ENCODE results near the gene COL15A1. TPM values are rescaled to one million over a fixed set of nuclear protein-coding genes. Genes with fewer than 3 reads are reported as not detected.
A peak's percentile ranks its signal among the peaks of the same experiment; 100 is the strongest.

Gene COL15A1
- polyA plus RNA-seq, 1 experiment: 112 TPM

- TF ChIP-seq CTCF (IDR thresholded peaks at IDR 0.05; ENCODE audit: insufficient read depth, low read depth, low read length): no peak
- CTCF ChIA-PET: no interaction called here
- Histone ChIP-seq H3K27me3 (ENCODE audit: control insufficient read depth, insufficient read depth, low read length) (no peaks in the 10 kb centered on the region), H3K36me3 (ENCODE audit: control insufficient read depth, insufficient read depth, low read length) (peaks cover 4% of the 10 kb centered on the region), H3K4me3 (ENCODE audit: low read depth, low read length) (no peak overlapping the region)
- no peak for DNase-seq (ENCODE audit: low read depth)
- POLR2A ChIA-PET: no interaction called here
Observed at GRCh38 chr9:99031319-99031718, 87.6 kb downstream of the COL15A1 start.

DNA sequence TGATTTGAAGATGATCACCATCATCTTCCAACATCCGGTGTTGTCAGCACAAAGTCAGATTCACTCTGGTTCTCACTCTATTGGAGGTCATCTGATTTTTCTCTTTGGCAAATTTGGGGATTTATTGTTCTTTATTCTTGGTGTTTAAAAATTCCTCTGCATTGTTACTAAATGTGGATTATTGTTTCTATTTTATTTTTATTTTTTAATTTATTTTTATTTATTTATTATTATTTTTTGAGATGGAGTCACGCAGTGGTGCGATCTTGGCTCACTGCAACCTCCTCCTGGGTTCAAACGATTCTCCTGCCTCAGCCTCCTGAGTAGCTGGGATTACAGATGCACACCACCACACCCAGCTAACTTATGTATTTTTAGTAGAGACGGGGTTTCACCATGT, 88.3 kb downstream of the COL15A1 start:
- H3K36me3 ChIP-seq (ENCODE audit: control insufficient read depth, insufficient read depth, low read length): no peaks in the 10 kb centered on the region
- POLR2A ChIA-PET: no interaction called here
- CTCF ChIA-PET: no interaction called here
- no peak for DNase-seq (ENCODE audit: low read depth)
- no peak overlapping the region for H3K4me3 ChIP-seq (ENCODE audit: low read depth, low read length)
- H3K27me3 ChIP-seq (ENCODE audit: control insufficient read depth, insufficient read depth, low read length): no peaks in the 10 kb centered on the region
- TF ChIP-seq CTCF (IDR thresholded peaks at IDR 0.05; ENCODE audit: insufficient read depth, low read depth, low read length): no peak

- no peak overlapping the region for H3K4me3 ChIP-seq (ENCODE audit: low read depth, low read length)
- no peak for TF ChIP-seq CTCF (IDR thresholded peaks at IDR 0.05; ENCODE audit: insufficient read depth, low read depth, low read length)
- no peaks in the 10 kb centered on the region for H3K36me3 ChIP-seq (ENCODE audit: control insufficient read depth, insufficient read depth, low read length)
- ChIA-PET CTCF (interaction anchor here (1.3 to 1.4 kb wide), 2 partner anchors 107 to 173 kb away, joined by 3 to 5 read pairs; no protein-coding TSS in a partner anchor), POLR2A (no interaction called here)
- DNase-seq (ENCODE audit: low read depth): no peak
- H3K27me3 ChIP-seq (ENCODE audit: control insufficient read depth, insufficient read depth, low read length): no peaks in the 10 kb centered on the region
Observed at GRCh38 chr9:99034149-99034548, 90.4 kb downstream of the COL15A1 start.

- DNase-seq (ENCODE audit: low read depth): no peak
- H3K27me3 ChIP-seq (ENCODE audit: control insufficient read depth, insufficient read depth, low read length): no peaks in the 10 kb centered on the region
- ChIA-PET CTCF (no interaction called here), POLR2A (no interaction called here)
- no peak for TF ChIP-seq CTCF (IDR thresholded peaks at IDR 0.05; ENCODE audit: insufficient read depth, low read depth, low read length)
- H3K36me3 ChIP-seq (ENCODE audit: control insufficient read depth, insufficient read depth, low read length): no peaks in the 10 kb centered on the region
- no peak overlapping the region for H3K4me3 ChIP-seq (ENCODE audit: low read depth, low read length)
Observed at GRCh38 chr9:99035313-99035712, 91.6 kb downstream of the COL15A1 start.

DNA sequence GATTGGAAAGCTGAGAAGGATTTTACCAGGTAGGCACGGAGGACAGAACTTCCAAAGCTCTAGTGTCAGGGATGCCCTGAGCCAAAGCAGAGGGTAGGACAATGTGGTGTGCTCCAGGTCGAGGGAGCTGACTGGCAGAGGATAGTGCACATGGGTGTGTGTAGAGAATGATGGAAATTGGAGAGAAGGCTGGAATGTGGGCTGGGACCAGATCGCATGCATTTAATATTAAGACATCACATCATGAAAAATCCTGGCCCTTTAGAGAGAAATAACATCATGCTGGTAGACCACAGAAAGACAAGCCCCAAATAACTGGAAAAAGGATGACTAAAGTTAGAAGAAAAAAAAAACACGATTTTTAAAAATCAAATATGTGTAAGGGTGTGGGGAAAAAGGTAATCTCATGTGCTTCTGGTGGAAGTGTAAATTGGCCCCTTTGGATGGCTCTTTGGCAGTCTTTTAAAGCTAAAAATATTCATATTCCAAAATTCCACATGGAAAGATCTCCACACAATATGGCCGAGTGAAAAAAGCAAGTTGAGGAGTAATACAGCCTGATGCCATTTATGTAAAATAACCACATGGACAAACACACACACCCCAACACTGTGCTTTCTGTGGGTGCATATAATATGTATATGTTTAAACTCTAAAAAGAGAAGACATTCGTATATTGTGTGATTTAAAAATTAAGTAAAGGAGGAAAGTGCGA, 94.2 kb downstream of the COL15A1 start:
- Histone ChIP-seq H3K36me3 (ENCODE audit: control insufficient read depth, insufficient read depth, low read length) (no peaks in the 10 kb centered on the region), H3K27me3 (ENCODE audit: control insufficient read depth, insufficient read depth, low read length) (no peaks in the 10 kb centered on the region), H3K4me3 (ENCODE audit: low read depth, low read length) (no peak overlapping the region)
- ChIA-PET CTCF (interaction anchor here (0.9 to 1.7 kb wide), 3 partner anchors 15 to 67 kb away, joined by 3 to 6 read pairs (median 4); partner anchors contain the start of gene TGFBR1), POLR2A (interaction anchor here (1.1 kb wide), 1 partner anchor 66 kb away, joined by 3 read pairs; no protein-coding TSS in a partner anchor)
- peak; percentile 74 for DNase-seq (ENCODE audit: low read depth)
- TF ChIP-seq CTCF (IDR thresholded peaks at IDR 0.05; ENCODE audit: insufficient read depth, low read depth, low read length): no peak
